ENCODE data around the gene TAP2.

GRCh38 chr6:32854376-32855178 lies 16.0 kb upstream of the TAP2 start:
- TF ChIP-seq CTCF (IDR thresholded peaks at IDR 0.05; ENCODE audit: low read length): no peak
- no peak for TF ChIP-seq EZH2 (IDR thresholded peaks at IDR 0.05; ENCODE audit: borderline replicate concordance, low read length)

Data from OCI-LY1 (cell line).